K562 (cell line): ENCODE results near the gene NRIP2. TPM values are rescaled to one million over a fixed set of nuclear protein-coding genes. Genes with fewer than 3 reads are reported as not detected.
A peak's percentile ranks its signal among the peaks of the same experiment; 100 is the strongest.

Source experiments
- ATAC-seq: fragments of 200-7000 bp; cut with Tn5 transposase; 3 replicates; pipeline ENCODE4 v1.9.1; 2020; ENCODE audit warnings: moderate library complexity
- BruUV-seq: library from RNA; stranded (reverse); fragments of 400-500 nt; replicated peaks from 2 replicates; lab custom pipeline; 2021; lab: Mats Ljungman, UMichigan
- CTCF ChIA-PET: fragments of 300-600 bp; formaldehyde crosslinking; extraction: SDS; loops from one replicate; lab custom pipeline; 2021; ENCODE audit warnings: low intra/inter-chr PET ratio; lab: Yijun Ruan, JAX
- POLR2A ChIA-PET: fragments of 300-600, 350-650 bp; sonication (Branson Sonifier 250); formaldehyde crosslinking; extraction: SDS; loops from one replicate; lab custom pipeline; 2021; ENCODE audit warnings: antibody characterized with exemption, inconsistent platforms; lab: Yijun Ruan, JAX
- DNase-seq, 4 experiments: peaks; one replicate each; pipeline versions ENCODE4 v3.0.0 to v3.0.0-alpha.2; 2011 to 2018; ENCODE audit warnings: low spot score in 3 of 4, mixed read lengths in 3 of 4; ENCODE audit errors: extremely low read depth in 1 of 4
- FAIRE-seq: peaks from 2 replicates; lab custom pipeline; 2011; peaks lifted over from hg19 to GRCh38; lab: Jason Lieb, UNC
- H2AFZ ChIP-seq: 2 replicates; pipeline ENCODE4 v1.6.0; 2011; ENCODE audit warnings: low read depth, low read length, control low read depth, inconsistent platforms
- H3K27ac ChIP-seq: fragments of 200-600 bp; 3 replicates; pipeline ENCODE4 v1.8.0; 2011; ENCODE audit warnings: low read depth, mild to moderate bottlenecking, control low read depth, inconsistent platforms, low read length, moderate library complexity, mixed read lengths; ENCODE audit errors: extremely low read depth
- H3K27me3 ChIP-seq, 2 experiments: fragments of 300-600 bp in 1 of 2; 2 replicates in 1 of 2; 3 replicates in 1 of 2; pipeline versions ENCODE4 v1.6.0 to v1.8.0; 2011; ENCODE audit warnings: inconsistent platforms in 2 of 2, low read length in 2 of 2, mild to moderate bottlenecking in 1 of 2, mixed read lengths in 1 of 2, moderate library complexity in 1 of 2; ENCODE audit not compliant: control insufficient read depth in 2 of 2, insufficient read depth in 2 of 2
- H3K36me3 ChIP-seq: fragments of 300-600 bp; 3 replicates; pipeline ENCODE4 v1.8.0; 2011; ENCODE audit warnings: mild to moderate bottlenecking, low read length, inconsistent platforms; ENCODE audit not compliant: control insufficient read depth, insufficient read depth
- H3K4me1 ChIP-seq, 2 experiments: fragments of 200-600 bp in 1 of 2; replicated peaks in 1 of 2; 2 replicates in 1 of 2; 3 replicates in 1 of 2; pipeline versions ENCODE4 v1.5.1 to v1.8.0; 2011; ENCODE audit warnings: inconsistent platforms in 2 of 2, low read length in 2 of 2, mild to moderate bottlenecking in 1 of 2, mixed read lengths in 1 of 2, moderate library complexity in 1 of 2; ENCODE audit not compliant: control insufficient read depth in 2 of 2, insufficient read depth in 2 of 2
- H3K4me2 ChIP-seq: 2 replicates; pipeline ENCODE4 v1.6.1; 2011; ENCODE audit warnings: low read length, control low read depth, inconsistent platforms, mixed read lengths; ENCODE audit not compliant: insufficient read depth
- H3K4me3 ChIP-seq: fragments of 200-600 bp; sonication (generic), shearing (Covaris generic); 2 replicates; pipeline ENCODE4 v1.5.1; 2016; ENCODE audit warnings: control low read depth, inconsistent platforms
- H3K79me2 ChIP-seq: fragments of 200-600 bp; 3 replicates; pipeline ENCODE4 v1.8.0; 2011; ENCODE audit warnings: low read length, inconsistent platforms; ENCODE audit not compliant: control insufficient read depth, insufficient read depth
- H3K9ac ChIP-seq, 2 experiments: 2 replicates each; pipeline versions ENCODE4 v1.6.0 to v1.6.1; 2011; ENCODE audit warnings: low read depth in 2 of 2, low read length in 2 of 2, control low read depth in 1 of 2, inconsistent platforms in 1 of 2, mild to moderate bottlenecking in 1 of 2, mixed read lengths in 1 of 2; ENCODE audit not compliant: insufficient read depth in 1 of 2
- H3K9me1 ChIP-seq: one replicate; pipeline ENCODE4 v1.6.0; 2011; ENCODE audit warnings: inconsistent platforms, mild to moderate bottlenecking, low read length, moderate library complexity; ENCODE audit not compliant: control insufficient read depth, insufficient read depth
- H3K9me3 ChIP-seq: replicated peaks from 2 replicates; pipeline ENCODE4 v1.5.1; 2011; ENCODE audit warnings: low read depth, low read length, inconsistent platforms; ENCODE audit not compliant: control insufficient read depth, insufficient read depth
- H4K20me1 ChIP-seq: replicated peaks from 2 replicates; pipeline ENCODE4 v1.6.1; 2011; ENCODE audit warnings: low read length, inconsistent platforms, mixed read lengths; ENCODE audit not compliant: control insufficient read depth, insufficient read depth
- HEY1 ChIP-seq: fragments of 250-450 bp; sonication (Bioruptor Pico); IDR thresholded peaks from 2 replicates; pipeline ENCODE4 v1.5.0; 2020; ENCODE audit warnings: mild to moderate bottlenecking, moderate library complexity, borderline replicate concordance
- KLF10 ChIP-seq: fragments of 250-450 bp; sonication (Bioruptor Pico); IDR thresholded peaks from 2 replicates; pipeline ENCODE4 v1.6.1; 2021; ENCODE audit warnings: matching md5 sums
- SMAD4 ChIP-seq: fragments of 250-450 bp; sonication (Bioruptor Pico); conservative IDR thresholded peaks from 2 replicates; pipeline ENCODE4 v1.8.0; 2021; ENCODE audit warnings: inconsistent platforms, mild to moderate bottlenecking, moderate library complexity
- SMARCC2 ChIP-seq: fragments of 450-650 bp; IDR thresholded peaks from 2 replicates; pipeline ENCODE4 v1.6.1; 2017; ENCODE audit warnings: antibody characterized with exemption, moderate library complexity, mild to moderate bottlenecking, low read depth
- TFAP4 ChIP-seq: sonication (generic); formaldehyde crosslinking; IDR thresholded peaks from 2 replicates; pipeline ENCODE4 v1.8.0; 2022; ENCODE audit warnings: missing genetic modification reagents, mild to moderate bottlenecking, moderate library complexity, borderline replicate concordance
- USF2 ChIP-seq: sonication (generic); formaldehyde crosslinking; IDR thresholded peaks from 2 replicates; pipeline ENCODE4 v1.5.0; 2020; ENCODE audit warnings: missing genetic modification reagents
- ZC3H8 ChIP-seq: fragments of 450-650 bp; IDR thresholded peaks from 2 replicates; pipeline ENCODE4 v1.6.1; 2017
- ZNF121 ChIP-seq: sonication (generic); formaldehyde crosslinking; conservative IDR thresholded peaks from 2 replicates; pipeline ENCODE4 v1.8.0; 2022; ENCODE audit warnings: missing genetic modification reagents
- ZNF143 ChIP-seq: sonication (generic); formaldehyde crosslinking; IDR thresholded peaks from 2 replicates; pipeline ENCODE4 v1.9.0; 2022; ENCODE audit warnings: mild to moderate bottlenecking, missing genetic modification reagents
- WGBS: fragments of 100-300 bp; shearing (Covaris generic); methylation state at CpG from one replicate; pipeline ENCODE4 v1.1.6; 2016; ENCODE audit warnings: low coverage, mixed read lengths; ENCODE audit not compliant: insufficient coverage; ENCODE audit errors: missing lambda C conversion rate; 5-methylcytosine and 5-hydroxymethylcytosine counted together
- in situ Hi-C: fragments of 300-500 bp; cut with MboI; formaldehyde crosslinking; loops from 4 replicates; pipeline ENCODE4 v1.15.0; 2018; ENCODE audit warnings: inconsistent platforms, mixed read lengths
- intact Hi-C: fragments of 100-400 bp; cut with micrococcal nuclease; formaldehyde crosslinking; loops from 2 replicates; pipeline ENCODE4 v1.14.2; 2022
- polyA plus RNA-seq, 8 experiments: library from polyadenylated mRNA; depleted of rRNA in 4 of 8; stranded (reverse) in 5 of 8; unstranded in 3 of 8; fragments of >200 nt; fragmentation: Nextera tagmentation in 2 of 8; fragmentation: Illumina TruSeq in 1 of 8; extraction: Ambion mirVana in 2 of 8; extraction: Trizol in 1 of 8; gene quantifications; 2 replicates each; pipeline versions ENCODE4 v1.2.1 to v1.2.3, GENCODE V29; 2011 to 2014; ENCODE audit warnings: inconsistent platforms in 1 of 8, missing spikeins in 1 of 8
- total RNA-seq, 7 experiments: library from RNA; depleted of rRNA in 6 of 7; stranded (reverse); fragments of >200 nt in 6 of 7; fragmentation: Illumina TruSeq in 2 of 7; extraction: Trizol in 2 of 7; gene quantifications; 2 replicates each; pipeline versions ENCODE4 v1.2.1 to v1.2.3, GENCODE V29; 2011 to 2021; ENCODE audit warnings: low replicate concordance in 1 of 7

NRIP2 gene
- total and polyA plus RNA-seq, 9 of the 15 experiments (the other 6 are each of a cell fraction or from before 2014, with no cell fraction given): 0.07 to 0.10 TPM; not detected in 7

- in situ Hi-C loops: no loop called here
- POLR2A ChIA-PET: interaction anchor here (1.2 kb wide), 1 partner anchor 10 kb away, joined by 3 read pairs; no protein-coding TSS in a partner anchor
- H3K36me3 ChIP-seq: peaks cover 47% of the 10 kb centered on the region; the same call in 2 of the 3 replicates
These were observed 28.1 kb downstream of the NRIP2 start for GRCh38 chr12:2806700-2807099.

GRCh38 chr12:2805143-2805520 lies 29.7 kb downstream of the NRIP2 start:
- Histone ChIP-seq H4K20me1 (no peaks in the 10 kb centered on the region), H3K9me1 (no peaks in the 10 kb centered on the region), H3K27me3 (no peaks in the 10 kb centered on the region), H3K4me3 (no peak overlapping the region), H2AFZ (no peak overlapping the region), H3K9me3 (no peaks in the 10 kb centered on the region), H3K4me2 (no peak overlapping the region), H3K79me2 (no peaks in the 10 kb centered on the region), H3K36me3 (peaks cover 63% of the 10 kb centered on the region; the same call in 2 of the 3 replicates)
- CTCF ChIA-PET: no interaction called here
- FAIRE-seq (no peak), DNase-seq (no peak), ATAC-seq (no peak)
- no TSS peak for BruUV-seq
- intact Hi-C loops: no loop called here
- TF ChIP-seq USF2 (no peak), HEY1 (no peak), KLF10 (CRISPR knock-in tag) (no peak), ZC3H8 (no peak), TFAP4 (no peak), SMARCC2 (no peak), ZNF143 (CRISPR knock-in tag) (no peak), SMAD4 (CRISPR knock-in tag) (no peak)
- TF ChIP-seq, all 486 proteins: peak for 0
- no peak overlapping the region for H3K27ac ChIP-seq
- H3K9ac ChIP-seq: no peak overlapping the region
- in situ Hi-C loops: no loop called here
- H3K4me1 ChIP-seq: no peaks in the 10 kb centered on the region; a peak in 1 of 5 replicates
- POLR2A ChIA-PET: interaction anchor here (0.7 kb wide), 1 partner anchor 9 kb away, joined by 4 read pairs; no protein-coding TSS in a partner anchor
- 64% methylated on average over 2 of the region's 2 CpGs for WGBS

More at GRCh38 chr12:2806700-2807099, 28.1 kb downstream of the NRIP2 start:
- Histone ChIP-seq H2AFZ (no peak overlapping the region), H3K9me3 (no peaks in the 10 kb centered on the region), H4K20me1 (no peaks in the 10 kb centered on the region), H3K27me3 (no peaks in the 10 kb centered on the region), H3K4me2 (no peak overlapping the region), H3K4me1 (peaks cover 0 to 2% of the 10 kb centered on the region in 2 experiments; a peak in 1 of 5 replicates), H3K79me2 (no peaks in the 10 kb centered on the region), H3K4me3 (no peak overlapping the region), H3K9ac (no peak overlapping the region), H3K9me1 (no peaks in the 10 kb centered on the region), H3K27ac (no peak overlapping the region)
- no peak for ATAC-seq
- WGBS: 74% methylated on average over 3 of the region's 6 CpGs
- no TSS peak for BruUV-seq
- CTCF ChIA-PET: no interaction called here
- DNase-seq: no peak
- intact Hi-C loops: no loop called here
- TF ChIP-seq ZNF143 (CRISPR knock-in tag): no peak
- peak; percentile 33; the same call in 1 of the 2 replicates for TF ChIP-seq ZNF121 (CRISPR knock-in tag)
- FAIRE-seq: no peak
